ENCODE data around the gene PHC3.

DNA sequence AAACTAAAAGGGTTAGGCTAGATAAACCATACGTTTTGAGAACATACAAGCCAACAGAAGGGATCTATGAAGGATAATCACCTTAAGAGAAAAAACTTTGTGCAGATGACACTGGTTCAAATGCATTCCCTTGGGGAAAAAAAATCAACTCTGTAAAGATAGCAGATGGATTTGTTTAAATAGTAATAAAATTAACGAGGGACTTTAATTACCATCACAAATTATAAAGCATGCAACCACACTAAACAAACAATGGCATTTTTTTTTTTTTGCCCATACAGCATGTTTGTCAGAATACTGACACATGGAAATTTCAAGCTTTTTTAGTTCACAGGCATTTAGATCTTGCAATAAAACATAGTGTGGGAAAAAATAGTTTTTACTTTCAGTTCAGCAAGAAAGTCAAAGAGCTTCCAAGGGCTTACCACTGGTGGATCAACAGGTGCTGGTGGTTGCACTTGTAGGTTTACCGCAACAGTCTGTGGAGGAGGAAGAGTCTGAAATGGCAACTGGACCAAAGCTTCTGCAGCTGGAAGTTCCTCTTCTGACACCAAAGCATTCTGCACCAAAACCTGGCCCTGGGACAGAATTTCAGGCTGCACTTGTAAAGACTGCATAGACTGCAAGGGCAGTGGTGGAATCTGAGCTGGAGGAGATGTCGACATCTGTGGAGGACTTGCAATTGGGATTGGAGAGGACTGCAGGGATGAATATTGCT lies 53.1 kb downstream of the PHC3 start:
- TF ChIP-seq, protein P1, sequence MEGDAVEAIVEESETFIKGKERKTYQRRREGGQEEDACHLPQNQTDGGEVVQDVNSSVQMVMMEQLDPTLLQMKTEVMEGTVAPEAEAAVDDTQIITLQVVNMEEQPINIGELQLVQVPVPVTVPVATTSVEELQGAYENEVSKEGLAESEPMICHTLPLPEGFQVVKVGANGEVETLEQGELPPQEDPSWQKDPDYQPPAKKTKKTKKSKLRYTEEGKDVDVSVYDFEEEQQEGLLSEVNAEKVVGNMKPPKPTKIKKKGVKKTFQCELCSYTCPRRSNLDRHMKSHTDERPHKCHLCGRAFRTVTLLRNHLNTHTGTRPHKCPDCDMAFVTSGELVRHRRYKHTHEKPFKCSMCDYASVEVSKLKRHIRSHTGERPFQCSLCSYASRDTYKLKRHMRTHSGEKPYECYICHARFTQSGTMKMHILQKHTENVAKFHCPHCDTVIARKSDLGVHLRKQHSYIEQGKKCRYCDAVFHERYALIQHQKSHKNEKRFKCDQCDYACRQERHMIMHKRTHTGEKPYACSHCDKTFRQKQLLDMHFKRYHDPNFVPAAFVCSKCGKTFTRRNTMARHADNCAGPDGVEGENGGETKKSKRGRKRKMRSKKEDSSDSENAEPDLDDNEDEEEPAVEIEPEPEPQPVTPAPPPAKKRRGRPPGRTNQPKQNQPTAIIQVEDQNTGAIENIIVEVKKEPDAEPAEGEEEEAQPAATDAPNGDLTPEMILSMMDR (IDR thresholded peaks at IDR 0.05), result no peak
- no peak for TF ChIP-seq ZFX (IDR thresholded peaks at IDR 0.05; ENCODE audit: borderline replicate concordance)
